ENCODE data around the gene DKK2.

The DKK2 gene, protein sequence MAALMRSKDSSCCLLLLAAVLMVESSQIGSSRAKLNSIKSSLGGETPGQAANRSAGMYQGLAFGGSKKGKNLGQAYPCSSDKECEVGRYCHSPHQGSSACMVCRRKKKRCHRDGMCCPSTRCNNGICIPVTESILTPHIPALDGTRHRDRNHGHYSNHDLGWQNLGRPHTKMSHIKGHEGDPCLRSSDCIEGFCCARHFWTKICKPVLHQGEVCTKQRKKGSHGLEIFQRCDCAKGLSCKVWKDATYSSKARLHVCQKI

DNA sequence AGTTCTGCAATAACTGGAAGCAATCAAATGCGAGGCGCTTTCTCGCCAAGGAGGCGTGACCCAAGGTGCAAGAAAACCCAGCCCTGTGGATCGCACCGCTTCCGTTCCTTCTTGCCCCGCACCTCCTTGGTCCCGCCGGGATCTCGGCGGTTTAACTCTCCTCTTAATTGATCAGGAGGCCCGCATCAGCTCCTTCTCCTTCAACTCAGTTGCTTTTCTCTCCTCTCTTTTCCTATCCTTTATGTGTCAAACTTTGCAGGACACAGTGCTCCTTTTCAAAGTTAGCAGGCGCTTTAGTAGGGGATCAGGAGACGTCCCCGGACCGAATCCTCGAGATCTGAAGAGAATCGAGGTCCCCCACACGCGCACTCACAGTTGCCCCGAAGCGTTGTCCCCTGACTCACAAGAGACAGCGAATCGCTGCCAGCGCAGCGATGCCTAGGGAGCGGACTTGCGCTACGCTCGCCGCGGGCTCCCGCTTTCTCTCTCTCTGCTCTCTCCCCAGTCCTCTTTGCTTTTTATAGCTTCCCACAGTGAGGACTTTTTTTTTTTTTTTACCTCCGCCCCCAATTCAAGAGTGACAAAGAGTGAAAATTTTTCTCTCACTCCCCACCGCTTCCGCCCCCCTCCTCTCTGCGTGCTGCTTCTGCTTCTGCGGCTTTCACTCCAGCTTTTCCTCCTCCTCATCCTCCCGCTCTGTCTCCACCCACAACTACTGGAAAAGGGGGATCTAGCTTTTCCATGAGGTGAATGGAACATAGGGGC is at the start of gene DKK2:
DKK2 (minus strand) TSS at position 495 of the 765 bp plus-strand sequence. CDS start 722 bp downstream, outside the sequence.
- DNase-seq = peak; percentile 56

DNA sequence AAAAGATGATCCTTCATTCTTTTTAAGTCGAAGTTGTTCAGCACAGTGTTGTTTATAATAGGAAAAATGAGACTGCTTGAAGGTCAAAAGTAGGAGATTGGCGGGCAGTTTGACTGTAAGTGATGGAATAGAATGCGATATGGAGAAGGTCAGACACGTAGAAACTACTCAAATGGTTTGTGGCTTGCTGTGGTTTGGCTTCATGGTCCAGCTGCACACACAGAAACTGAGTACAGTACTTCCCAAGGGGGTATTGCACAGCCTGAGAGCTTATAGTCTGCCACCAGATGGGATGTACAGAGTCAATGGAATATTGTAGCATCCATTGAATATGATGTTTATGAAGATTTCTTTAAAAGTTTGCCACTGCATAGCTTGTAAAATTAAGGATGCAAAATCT is 41.1 kb upstream of the DKK2 start:
- DNase-seq = no peak

DNA sequence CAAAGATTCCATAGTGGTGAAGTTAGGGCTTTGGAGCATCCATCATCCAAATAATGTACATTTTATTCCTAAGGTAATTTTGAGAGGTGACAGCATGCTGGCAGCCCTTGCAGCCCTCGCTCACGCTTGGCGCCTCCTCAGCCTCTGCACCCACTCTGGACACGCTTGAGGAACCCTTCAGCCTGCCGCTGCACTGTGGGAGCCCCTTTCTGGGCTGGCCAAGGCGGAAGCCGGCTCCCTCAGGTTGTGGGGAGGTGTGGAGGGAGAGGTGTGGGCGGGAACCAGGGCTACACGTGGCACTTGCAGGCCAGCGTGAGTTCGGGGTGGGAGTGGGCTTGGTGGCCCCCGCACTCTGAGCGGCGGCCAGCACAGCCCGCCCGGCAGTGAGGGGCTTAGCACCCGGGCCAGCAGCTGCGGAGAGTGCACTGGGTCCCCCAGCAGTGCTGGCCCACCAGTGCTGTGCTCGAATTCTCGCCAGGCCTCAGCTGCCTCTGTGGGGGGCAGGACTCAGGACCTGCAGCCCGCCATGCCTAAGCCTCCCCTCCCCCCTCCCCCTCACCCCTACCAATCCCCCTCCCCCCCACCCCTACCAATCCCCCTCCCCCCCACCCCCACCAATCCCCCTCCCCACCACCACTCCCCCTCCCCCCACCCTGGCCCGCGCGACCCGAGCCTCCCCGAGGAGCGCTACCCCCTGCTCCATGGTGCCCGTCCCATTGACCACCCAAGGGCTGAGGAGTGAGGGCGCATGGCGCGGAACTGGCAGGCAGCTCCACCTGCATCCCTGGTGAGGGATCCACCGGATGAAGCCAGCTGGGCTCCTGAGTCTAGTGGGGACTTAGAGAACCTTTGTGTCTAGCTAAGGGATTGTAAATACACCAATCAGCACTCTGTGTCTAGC is 37.0 kb upstream of the DKK2 start:
- no peak for DNase-seq

DNA sequence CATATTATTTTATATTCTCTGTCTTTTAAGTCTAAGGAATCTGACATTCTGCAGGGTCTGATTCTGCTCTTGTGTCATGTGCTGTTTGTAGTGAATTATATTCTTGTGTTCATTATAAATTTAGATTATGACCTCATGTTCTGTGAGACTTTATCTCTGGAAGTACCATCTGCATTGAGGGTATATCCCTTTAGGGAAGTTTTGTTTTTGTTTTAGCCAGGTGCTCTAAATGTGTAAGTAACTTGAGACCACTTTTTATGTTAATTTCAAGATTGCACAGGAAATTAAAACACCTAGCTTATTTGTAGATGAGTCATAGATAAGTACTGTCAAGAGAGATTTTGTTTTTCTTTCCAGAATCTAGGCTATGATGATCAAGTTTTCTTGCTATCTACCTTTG is 35.0 kb upstream of the DKK2 start:
- no peak for DNase-seq

DNA sequence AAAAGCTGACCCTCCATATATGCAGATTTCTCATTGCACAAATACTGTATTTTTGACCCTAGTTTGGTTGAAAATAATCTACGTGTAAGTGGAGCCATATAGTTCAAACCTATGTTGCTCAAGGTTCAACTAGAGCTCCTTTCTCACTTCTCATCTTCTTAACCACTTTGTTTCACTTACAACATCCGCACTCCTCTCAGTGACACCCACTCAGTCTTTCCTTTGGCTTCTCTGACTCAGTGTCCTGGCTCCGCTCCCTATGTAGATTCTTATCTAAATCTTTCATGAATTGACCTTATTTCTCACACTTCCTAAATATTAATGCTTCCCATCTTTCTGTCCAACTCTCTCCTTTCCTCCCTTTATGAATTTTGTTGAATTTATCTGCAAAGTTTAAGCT is 32.9 kb upstream of the DKK2 start:
- DNase-seq = no peak

DNA sequence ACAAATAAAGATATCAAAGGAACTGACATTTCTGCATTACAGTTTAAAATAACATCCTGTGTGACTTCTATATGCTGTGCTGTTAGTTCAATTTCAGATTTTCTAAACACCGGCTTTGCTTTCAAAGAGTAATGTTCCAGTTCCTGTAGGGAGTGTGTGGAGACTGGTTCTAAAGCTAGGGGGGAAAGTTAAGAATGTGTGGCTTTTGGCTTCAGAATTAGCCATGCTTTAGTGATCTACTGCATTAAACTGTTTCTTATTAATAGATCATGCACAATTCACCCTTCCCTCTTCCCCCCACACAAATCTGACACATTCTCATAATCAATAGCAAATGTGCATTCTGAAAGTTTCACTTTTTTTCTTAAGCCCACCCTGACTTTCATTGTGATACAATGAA is 32.0 kb upstream of the DKK2 start:
- DNase-seq = no peak

DNA sequence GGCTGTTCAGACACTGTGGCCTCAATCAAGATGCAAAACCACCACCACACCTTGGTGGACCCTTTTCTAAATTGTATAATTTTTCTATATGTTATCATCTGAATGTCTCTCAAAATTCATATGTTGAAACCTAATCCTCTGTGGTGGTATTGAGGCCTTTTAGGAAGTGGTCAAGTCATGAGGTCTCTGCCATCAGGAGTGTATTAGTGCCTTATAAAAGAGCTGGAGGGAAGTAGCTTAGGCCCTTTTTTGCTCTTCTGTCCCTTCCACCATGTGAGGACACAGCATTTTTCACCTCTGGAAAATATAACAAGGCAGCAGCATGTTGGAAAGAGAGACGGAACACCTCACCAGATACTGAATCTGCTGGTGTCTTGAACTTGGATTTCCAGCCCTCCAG is 30.5 kb upstream of the DKK2 start:
- DNase-seq = no peak

DNA sequence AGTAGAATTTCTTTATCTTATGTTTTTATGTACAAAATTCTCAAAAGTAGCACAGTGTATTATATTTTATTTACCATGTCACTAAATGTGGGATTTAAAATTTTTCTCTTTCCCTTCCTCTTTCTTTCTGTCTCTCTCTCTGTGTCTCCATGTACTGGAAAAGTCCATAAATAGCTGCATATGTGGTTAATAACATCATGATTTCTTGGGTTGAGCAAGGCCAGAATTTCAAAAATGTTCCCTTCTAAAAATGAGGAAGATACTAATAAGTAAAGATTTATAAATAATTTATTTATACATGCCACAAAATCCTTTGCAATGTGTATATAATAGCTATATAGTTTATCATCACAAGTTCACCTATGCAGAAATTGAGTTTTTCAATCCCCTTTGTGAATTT is 29.1 kb upstream of the DKK2 start:
- DNase-seq = no peak

DNA sequence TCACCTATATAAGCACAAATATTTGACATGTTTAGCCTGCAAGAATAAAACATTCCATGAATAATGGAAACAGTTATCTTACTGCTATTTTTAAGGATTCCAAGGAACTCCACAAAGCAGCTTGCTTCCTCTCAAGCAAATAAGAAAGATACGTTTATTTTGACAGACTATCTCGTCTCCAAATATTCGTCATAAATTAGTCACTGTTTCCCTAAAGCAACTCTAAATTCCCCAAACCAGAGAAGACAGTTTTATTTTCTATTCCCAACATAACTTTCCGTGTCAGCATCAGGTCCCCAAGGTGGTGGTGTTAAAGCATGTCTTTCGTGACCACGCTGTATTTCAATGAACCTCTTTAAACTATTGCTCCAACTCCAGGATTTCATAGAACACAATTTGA is 24.3 kb upstream of the DKK2 start:
- no peak for DNase-seq

DNA sequence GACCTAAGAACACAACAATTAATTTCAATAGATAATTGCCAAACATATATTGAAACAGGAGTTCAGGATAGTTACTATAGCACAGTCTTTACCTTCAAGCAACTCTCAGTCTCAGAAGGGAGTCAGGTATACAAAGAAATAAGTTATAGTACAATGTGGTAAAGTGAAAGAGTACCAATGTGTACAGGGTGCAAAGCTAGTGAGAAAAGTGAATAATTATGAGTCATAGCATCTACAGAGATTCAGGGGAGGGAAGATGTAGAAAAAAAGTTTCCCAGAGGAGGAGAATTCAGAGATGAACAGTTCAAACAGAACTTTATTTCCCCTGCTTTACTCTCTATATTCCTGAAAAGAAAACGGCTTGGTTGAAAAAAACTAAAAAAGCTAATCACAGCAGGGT is 22.7 kb upstream of the DKK2 start:
- DNase-seq = no peak

DNA sequence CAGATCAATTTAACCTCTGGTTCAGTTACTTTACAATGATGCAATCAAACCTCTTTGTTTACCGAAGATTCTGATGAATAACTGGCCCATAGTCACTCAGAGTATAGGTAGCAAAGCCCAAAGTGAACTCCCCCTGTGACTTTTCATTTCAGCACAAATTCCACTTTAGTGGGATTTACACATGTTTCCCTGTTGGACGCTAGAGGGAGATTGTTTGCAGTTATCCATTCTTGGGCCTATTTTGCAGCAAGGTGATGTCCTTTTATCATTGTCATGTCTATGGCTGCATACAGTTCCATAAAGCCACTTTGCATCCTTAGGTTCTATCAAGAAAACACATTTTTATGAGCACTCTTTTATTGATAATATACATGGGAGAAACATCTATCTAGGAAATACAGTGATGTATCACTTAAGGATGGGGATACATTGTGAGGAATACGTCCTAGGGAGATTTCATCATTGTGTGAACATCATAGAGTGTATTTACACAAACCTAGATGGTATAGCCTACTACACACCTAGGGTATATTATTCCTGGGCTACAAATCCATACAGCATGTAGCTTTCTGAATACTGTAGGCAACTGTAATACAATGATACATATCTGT is 14.5 kb upstream of the DKK2 start:
- no peak for DNase-seq

DNA sequence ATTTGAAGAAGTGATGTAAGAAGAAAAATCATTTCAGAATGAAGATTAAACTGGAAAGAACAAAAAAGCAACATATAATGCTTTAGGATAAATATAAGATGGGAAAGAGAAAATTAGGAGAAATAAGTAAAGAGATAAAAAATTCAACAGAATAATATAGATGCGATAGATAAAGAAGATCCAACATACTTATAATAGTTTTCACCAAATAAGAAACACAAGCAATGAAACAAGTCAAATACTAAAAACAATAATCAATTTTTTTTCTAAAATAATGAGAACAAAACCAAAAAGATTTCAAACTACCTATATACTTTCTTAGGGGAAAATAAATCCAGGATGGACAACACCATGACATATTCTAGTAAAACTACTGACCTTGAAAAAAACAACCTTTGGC is 10.1 kb upstream of the DKK2 start:
- no peak for DNase-seq

DNA sequence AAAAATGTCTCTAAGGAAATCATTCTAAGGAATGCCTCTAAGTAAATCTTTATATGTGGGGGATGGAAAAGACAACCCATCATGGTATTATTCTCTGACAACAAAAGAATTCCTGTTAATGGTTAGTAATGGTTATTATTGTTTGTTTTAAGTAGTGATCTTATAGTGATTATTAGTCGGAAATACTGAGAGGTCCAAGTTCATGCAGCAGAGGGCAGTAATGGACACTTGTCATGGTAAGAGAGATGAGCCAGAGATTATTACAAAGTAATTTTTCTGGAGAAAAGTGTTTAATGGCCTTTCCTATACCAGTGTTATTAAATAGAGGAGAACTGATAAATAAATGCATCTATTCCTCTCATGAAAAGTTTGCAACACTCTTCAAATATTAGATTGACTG is 8.1 kb upstream of the DKK2 start:
- DNase-seq = no peak

DNA sequence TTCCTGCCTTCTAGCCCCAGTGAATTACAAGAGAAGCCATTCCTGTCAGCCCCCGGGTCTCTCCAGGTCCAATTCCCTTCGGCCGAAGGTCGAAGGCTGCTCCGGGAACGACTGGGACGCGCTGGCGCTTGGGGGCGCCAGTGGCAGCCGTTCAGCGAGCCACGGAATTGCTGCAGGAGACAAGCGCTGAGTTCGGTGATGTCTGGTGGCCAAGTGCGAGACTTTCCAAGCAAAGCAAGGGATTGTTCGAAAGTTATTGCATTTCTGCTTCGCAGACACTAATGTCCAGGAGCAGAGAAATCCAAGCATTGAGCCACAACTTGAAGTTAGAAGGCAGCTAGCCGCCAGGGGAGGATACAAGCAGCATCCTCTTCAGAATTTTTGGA is 1.1 kb upstream of the DKK2 start:
- peak; percentile 54 for DNase-seq

DNA sequence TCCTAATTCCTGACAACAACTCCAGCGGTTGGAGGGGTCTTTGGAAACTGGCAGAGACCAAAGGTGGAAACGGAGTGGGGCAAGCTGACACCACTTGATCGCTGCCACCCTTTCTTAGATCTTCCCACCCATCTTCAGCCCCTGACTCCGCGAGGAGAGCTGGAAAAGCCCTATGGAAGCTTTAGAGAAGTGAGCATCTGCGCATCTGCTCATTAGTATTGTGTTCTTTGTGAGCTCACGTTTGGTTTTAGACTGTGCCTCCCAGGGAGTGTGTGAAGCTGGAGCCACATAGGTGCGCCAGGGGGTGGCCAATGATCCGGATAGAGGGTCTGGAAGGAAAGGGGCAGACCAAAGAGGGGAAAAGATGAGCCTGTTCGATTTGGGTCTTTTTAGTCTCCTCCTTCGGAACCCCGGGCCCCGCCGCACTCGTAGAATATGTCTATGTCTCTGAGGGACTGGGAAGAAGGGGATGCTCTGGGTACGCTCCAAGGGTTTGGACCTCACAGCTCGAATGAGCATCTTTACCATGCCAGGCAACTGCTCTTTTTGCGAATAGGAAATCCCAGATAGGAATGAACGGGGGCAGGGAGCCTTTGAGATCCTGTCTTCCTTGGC is 578 bp upstream of the DKK2 start:
- DNase-seq = peak; percentile 50

DNA sequence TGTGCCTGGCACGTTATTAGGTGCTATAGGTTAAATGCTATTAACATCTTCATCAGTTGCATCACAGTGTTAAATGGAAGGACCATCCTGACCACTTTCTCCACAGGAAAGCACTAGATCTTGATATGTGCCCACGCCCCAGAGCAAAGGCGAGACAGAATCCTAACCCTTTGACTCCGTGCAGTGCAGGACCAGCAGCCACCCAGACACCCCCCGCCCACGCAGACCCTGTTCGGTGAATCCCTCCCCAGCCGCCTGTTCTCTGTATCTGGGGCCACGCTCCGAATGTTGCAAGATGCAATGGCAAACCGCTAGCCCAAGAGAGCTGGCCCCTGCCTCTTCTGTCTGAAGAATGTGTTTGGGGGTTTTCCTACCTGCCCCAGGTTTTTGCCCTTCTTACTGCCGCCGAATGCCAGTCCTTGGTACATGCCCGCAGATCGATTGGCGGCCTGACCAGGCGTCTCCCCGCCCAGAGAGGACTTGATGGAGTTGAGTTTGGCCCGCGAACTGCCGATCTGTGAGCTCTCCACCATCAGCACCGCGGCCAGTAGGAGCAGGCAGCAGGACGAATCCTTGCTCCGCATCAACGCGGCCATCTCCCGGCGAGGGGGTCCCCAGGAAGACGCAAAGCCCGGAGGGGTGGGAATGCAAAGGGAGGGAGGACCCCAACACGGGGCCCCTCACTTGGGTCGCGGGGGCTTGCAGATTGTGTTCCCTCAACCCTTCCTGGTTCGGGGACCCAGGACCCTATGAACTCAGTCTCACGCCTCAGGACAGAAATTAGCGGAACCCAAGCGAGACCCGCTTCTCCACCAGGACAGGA is 906 bp downstream of the DKK2 start:
- DNase-seq = peak; percentile 57

DNA sequence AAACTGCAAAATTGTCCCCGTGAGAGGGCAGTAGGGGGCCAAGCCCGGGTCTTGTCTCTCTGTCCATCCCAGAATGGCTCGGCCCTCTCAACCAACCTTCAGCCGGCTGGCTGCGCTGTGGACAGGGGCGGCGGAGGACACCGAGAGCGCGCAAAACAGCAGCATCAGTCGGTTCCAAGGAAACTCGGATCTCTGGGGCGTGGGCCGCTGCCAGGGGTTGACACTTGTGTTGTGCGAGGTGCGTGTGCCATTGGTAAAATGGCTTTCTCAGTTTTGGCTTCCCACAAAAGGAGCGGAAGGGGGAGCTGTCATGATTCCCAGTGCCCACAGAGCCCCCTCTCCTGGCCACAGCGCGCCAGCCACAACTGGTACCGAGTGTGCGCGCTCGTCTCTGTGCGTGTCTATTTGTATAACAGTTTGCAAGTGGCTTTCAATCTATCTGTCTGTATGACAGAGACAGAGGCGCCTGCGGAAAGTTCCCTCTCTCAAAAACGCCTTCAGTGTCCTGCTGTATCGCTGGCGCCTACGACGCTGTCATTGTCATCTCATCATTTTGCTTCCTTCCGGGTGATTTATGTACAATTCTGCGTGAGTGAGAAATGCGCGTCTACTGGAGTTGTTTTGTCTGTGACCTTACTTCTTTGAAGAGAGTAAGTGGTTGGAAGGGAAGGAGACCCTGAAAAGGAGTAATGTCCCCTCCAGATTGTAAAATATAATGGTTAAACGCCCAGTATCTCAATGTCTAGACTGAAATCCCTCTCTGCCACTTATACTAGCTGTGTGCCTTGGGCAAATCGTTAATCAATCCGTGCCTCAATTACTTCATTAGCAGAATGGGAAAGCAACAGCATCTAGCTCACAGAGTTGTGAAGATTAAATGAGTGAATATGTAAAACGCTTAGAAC is 1.8 kb downstream of the DKK2 start:
- peak; percentile 52 for DNase-seq

DNA sequence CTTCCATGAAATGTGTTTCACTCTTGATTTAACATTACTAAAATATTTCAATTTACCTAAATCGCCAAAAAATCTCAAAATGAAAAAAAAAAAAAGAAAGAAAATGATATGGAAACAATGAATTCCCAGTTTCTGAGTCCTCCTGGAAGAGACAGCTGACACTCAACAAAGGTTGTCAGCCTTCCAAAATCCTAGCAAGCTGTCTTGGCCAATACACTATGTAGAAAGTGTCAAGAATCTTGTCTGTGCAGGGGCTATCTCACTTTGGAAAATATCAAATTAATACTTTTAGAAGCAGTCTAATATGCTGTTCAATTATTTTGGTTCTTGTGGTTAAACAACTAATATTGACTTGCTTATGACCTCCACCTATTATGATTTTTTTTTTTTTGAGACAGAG is 8.7 kb downstream of the DKK2 start:
- DNase-seq = no peak

DNA sequence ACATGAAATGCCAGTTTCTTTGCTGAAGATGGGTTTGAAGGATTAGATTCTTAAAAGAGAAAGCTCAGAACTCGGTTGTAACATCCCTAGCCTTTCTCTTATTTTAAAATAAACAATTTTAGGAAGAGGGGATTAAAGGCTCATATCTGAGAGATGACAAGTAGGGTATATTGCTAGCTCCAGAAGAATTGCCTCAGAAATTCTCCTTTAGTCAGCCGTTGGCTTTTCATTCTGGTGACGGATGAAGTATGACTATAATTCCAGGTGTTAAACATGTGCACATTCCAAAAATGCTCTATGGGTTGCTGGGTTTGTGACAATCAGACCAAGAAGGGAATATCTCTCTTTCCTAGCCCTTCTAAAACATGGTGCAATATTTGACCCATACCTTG is 17.8 kb downstream of the DKK2 start:
- no peak for DNase-seq

DNA sequence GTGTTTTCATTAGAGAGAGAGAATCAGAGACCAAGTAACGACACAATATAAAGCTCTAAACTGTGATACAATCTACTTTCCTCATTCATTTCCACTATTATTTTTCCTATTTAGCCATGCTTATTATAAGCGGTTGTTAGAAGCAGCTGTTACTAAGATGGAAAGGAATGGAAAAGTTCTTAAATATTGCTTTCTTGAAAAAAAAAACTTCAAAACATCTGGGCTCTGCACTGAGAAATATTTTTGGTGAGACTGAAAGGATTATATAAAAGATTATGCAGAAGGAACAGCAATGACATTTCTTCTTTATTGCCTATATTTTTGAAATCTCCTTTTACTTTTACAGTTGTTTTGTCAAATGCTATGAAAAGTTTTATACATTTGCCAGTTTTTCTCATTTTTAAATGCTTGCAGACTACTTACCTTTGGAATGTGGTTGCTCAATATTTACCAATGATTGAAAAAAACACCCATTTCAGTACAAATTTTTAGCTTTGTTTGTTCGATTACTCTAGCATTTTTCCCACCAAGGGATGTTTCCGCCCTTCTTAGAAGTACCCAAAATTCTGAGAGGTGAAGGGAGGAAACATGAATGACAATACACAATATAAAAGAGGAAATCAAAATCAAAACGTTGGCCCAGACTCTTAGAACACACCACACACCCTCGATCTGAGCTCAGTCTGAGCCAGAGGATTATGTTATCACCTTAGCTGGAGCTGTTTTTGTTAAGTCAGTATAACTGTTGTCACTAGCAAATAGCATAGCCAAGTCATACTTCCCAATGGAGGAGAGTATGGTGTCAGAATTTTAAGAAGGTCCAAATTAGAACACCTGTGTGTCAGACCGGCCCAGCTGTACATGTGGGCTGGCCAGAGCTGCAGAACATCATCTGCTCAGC is 18.4 kb downstream of the DKK2 start:
- DNase-seq = no peak

Measured in activated CD8-positive, alpha-beta memory T cell treated with anti-CD3 and anti-CD28 coated beads for 24 hours (primary cell).